ENCODE measurements around the gene HSH2D. TPM values are rescaled to one million over a fixed set of nuclear protein-coding genes. Genes with fewer than 3 reads are reported as not detected.

The HSH2D gene
- total RNA-seq, 1 experiment from 2014 or later: 0.23 TPM

GRCh38 chr19:16202320-16203255 lies 59.1 kb downstream of the HSH2D start:
- CTCF ChIA-PET: interaction anchor here (0.5 to 0.6 kb wide), 2 partner anchors 8 to 180 kb away, joined by 3 to 5 read pairs; no protein-coding TSS in a partner anchor
- no peak overlapping the region for H3K4me3 Mint-ChIP-seq (ENCODE audit: unreplicated experiment)

GRCh38 chr19:16203256-16204004 lies 59.9 kb downstream of the HSH2D start:
- POLR2A ChIA-PET: no interaction called here
- H3K36me3 ChIP-seq (ENCODE audit: control insufficient read depth, insufficient read depth, low read length): peaks cover 6% of the 10 kb centered on the region
- TF ChIP-seq CTCF (IDR thresholded peaks at IDR 0.05; ENCODE audit: insufficient read depth in 1 of 2, low read depth in 1 of 2, low read length in 1 of 2, severe bottlenecking in 1 of 2, unreplicated experiment in 1 of 2): no peak

More at GRCh38 chr19:16202320-16203255, 59.1 kb downstream of the HSH2D start:
- H3K4me1 ChIP-seq: peaks cover 11% of the 10 kb centered on the region; the same call in 1 of the 2 replicates
- H3K4me3 ChIP-seq (ENCODE audit: low read depth, low read length): no peak overlapping the region
- no peak for DNase-seq
- no peaks in the 10 kb centered on the region for H3K9me3 ChIP-seq
- BruUV-seq (replicated peaks): no TSS peak
- intact Hi-C loops (cut with micrococcal nuclease; ENCODE audit: unreplicated experiment): no loop called here
- TF ChIP-seq CTCF (IDR thresholded peaks at IDR 0.05; ENCODE audit: insufficient read depth in 1 of 2, low read depth in 1 of 2, low read length in 1 of 2, severe bottlenecking in 1 of 2, unreplicated experiment in 1 of 2): no peak
- Mint-ChIP-seq H3K36me3 (ENCODE audit: insufficient read depth, unreplicated experiment) (peaks cover 64% of the 10 kb centered on the region), H3K27me3 (ENCODE audit: insufficient read depth, unreplicated experiment) (no peaks in the 10 kb centered on the region), H3K4me1 (ENCODE audit: low read depth, unreplicated experiment) (peaks cover 7% of the 10 kb centered on the region), H3K27ac (ENCODE audit: unreplicated experiment) (no peak overlapping the region), H3K9me3 (ENCODE audit: unreplicated experiment) (no peaks in the 10 kb centered on the region)
- POLR2A ChIA-PET: no interaction called here
- peaks cover 4% of the 10 kb centered on the region for H3K36me3 ChIP-seq (ENCODE audit: control insufficient read depth, insufficient read depth, low read length)
- no peaks in the 10 kb centered on the region for H3K27me3 ChIP-seq (replicated peaks; ENCODE audit: control insufficient read depth, insufficient read depth, low read length)

GRCh38 chr19:16204005-16204294 lies 60.5 kb downstream of the HSH2D start:
- intact Hi-C loops (cut with micrococcal nuclease; ENCODE audit: unreplicated experiment): no loop called here
- no peak overlapping the region for H3K4me3 Mint-ChIP-seq (ENCODE audit: unreplicated experiment)
- peaks cover 72% of the 10 kb centered on the region for H3K36me3 Mint-ChIP-seq (ENCODE audit: insufficient read depth, unreplicated experiment)
- Histone ChIP-seq H3K4me1 (peaks cover 8% of the 10 kb centered on the region; the same call in 1 of the 2 replicates), H3K4me3 (ENCODE audit: low read depth, low read length) (no peak overlapping the region), H3K27me3 (replicated peaks; ENCODE audit: control insufficient read depth, insufficient read depth, low read length) (no peaks in the 10 kb centered on the region), H3K36me3 (ENCODE audit: control insufficient read depth, insufficient read depth, low read length) (peaks cover 6% of the 10 kb centered on the region), H3K9me3 (no peaks in the 10 kb centered on the region)
- peaks cover 7% of the 10 kb centered on the region for H3K4me1 Mint-ChIP-seq (ENCODE audit: low read depth, unreplicated experiment)
- no peak for TF ChIP-seq CTCF (IDR thresholded peaks at IDR 0.05; ENCODE audit: insufficient read depth in 1 of 2, low read depth in 1 of 2, low read length in 1 of 2, severe bottlenecking in 1 of 2, unreplicated experiment in 1 of 2)
- no TSS peak for BruUV-seq (replicated peaks)
- H3K27me3 Mint-ChIP-seq (ENCODE audit: insufficient read depth, unreplicated experiment): no peaks in the 10 kb centered on the region
- CTCF ChIA-PET: no interaction called here
- no peaks in the 10 kb centered on the region for H3K9me3 Mint-ChIP-seq (ENCODE audit: unreplicated experiment)
- POLR2A ChIA-PET: no interaction called here
- no peak overlapping the region for H3K27ac Mint-ChIP-seq (ENCODE audit: unreplicated experiment)
- DNase-seq: no peak

More at GRCh38 chr19:16203256-16204004, 59.9 kb downstream of the HSH2D start:
- peaks cover 68% of the 10 kb centered on the region for H3K36me3 Mint-ChIP-seq (ENCODE audit: insufficient read depth, unreplicated experiment)
- CTCF ChIA-PET: no interaction called here
- DNase-seq: no peak
- H3K27me3 Mint-ChIP-seq (ENCODE audit: insufficient read depth, unreplicated experiment): no peaks in the 10 kb centered on the region
- BruUV-seq (replicated peaks): no TSS peak
- Histone ChIP-seq H3K4me3 (ENCODE audit: low read depth, low read length) (no peak overlapping the region), H3K9me3 (no peaks in the 10 kb centered on the region), H3K4me1 (peaks cover 11% of the 10 kb centered on the region; the same call in 1 of the 2 replicates), H3K27me3 (replicated peaks; ENCODE audit: control insufficient read depth, insufficient read depth, low read length) (no peaks in the 10 kb centered on the region)
- no peak overlapping the region for H3K27ac Mint-ChIP-seq (ENCODE audit: unreplicated experiment)
- H3K9me3 Mint-ChIP-seq (ENCODE audit: unreplicated experiment): no peaks in the 10 kb centered on the region
- H3K4me3 Mint-ChIP-seq (ENCODE audit: unreplicated experiment): no peak overlapping the region
- H3K4me1 Mint-ChIP-seq (ENCODE audit: low read depth, unreplicated experiment): peaks cover 7% of the 10 kb centered on the region
- intact Hi-C loops (cut with micrococcal nuclease; ENCODE audit: unreplicated experiment): no loop called here

All from Caco-2 (cell line).